GM21360 (cell line): ENCODE measurements around the gene KANSL1.
"Not testable (repeated sequence)": the region's sequence is repeated elsewhere in the genome, so short reads cannot be mapped to it uniquely, and the experiment has no call there.

Source experiments
- ATAC-seq: cut with Tn5 transposase; IDR thresholded peaks from one replicate; pipeline ENCODE4 v1.9.1; 2021; ENCODE audit warnings: mild to moderate bottlenecking, moderate library complexity; ENCODE audit not compliant: unreplicated experiment

KANSL1 gene

DNA sequence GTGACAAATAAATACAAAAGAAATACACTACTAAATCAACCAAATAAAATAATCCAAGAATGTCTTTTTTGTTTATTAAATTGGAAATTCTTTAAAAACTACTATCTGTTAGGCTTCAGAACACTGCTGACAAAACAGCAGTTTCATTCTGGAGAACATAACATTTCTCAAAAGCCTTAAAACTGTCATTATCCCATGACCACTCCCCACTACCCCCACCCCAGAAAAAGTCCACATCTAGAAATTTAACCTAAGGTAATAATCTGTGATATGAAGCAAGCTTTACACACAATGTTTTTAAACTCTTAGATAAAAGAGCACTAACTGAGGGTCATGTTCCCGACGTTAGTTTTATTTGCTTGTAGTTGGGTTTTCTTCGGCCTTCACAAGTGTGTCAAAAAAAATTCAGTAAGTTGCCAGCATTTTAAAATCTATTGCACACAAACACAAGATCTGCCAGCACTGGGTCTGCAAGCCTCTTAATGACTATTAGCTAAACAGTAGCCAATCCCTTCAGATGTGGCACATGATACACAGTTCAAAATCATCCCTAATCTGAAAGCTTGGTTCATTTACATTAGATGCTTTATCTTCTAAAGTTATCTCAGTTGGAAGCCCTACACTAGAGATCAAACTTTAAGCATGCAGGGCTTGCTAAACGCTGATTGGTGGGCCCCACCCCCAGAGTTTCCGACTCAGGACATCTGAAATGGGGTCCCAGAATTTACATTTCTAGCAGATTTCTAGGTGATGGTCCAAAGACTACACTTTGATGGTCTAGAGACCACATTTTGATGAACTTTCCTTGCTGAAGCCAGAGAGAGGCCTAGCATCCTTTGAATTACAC is 75.2 kb downstream of the KANSL1 start:
- ATAC-seq = no peak

DNA sequence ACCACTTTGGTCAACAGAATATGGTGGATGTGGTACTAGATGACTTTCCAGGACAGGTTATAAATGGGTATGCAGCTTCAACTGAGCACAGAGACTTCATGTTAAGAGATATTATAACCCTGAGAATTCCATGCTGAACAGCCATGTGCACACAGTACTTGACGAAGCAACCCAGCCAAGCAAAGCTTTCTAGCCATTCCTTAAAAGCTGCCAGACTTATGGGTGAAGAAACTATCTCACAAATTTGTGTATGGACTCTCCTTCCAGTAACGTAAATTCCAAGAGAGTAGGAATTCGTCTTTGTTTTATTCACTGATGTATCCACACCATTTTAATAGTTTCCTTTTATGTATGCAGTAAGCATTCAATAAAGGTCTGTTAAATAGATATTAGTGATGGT is 76.1 kb downstream of the KANSL1 start:
- no peak for ATAC-seq

DNA sequence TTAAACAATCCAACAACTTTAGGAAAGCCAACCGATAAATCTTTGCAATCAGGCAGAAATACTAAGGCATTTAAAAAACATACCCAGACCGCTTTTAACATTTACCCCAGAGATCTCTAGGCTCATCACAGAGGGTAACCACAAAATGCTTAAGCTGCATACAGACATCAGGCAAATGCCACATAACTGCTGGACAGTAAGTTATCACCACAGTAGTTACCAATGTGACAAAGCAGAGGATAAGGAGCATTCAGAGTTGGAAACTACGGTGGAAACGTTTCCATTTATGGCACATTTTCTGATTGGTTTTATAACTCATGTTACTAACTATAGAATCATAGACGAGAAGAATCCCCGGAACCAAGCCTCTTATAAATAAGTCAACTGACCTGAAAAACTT is 77.5 kb downstream of the KANSL1 start:
- ATAC-seq = no peak

GRCh38 chr17:46111236-46111635 is 82.0 kb downstream of the KANSL1 start:
- ATAC-seq = not testable (repeated sequence)

DNA sequence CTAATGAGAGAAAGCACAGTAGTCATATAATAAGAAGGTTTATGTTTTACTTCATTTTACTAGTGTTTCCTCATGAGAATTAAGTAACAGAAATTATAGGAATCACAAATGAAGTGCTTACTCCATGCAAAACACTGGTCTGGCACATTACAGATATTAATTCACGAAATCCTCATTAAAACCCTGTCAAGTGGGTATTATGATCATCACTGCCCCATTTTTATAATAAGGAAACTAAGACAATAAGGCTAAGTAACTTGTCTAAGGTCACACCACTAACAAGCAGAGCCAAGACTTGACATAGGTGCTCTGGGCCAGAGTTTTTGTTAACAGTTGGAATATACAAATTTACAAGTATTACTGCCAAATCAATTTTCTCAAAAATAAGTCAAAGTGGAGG is 83.0 kb downstream of the KANSL1 start:
- no peak for ATAC-seq

DNA sequence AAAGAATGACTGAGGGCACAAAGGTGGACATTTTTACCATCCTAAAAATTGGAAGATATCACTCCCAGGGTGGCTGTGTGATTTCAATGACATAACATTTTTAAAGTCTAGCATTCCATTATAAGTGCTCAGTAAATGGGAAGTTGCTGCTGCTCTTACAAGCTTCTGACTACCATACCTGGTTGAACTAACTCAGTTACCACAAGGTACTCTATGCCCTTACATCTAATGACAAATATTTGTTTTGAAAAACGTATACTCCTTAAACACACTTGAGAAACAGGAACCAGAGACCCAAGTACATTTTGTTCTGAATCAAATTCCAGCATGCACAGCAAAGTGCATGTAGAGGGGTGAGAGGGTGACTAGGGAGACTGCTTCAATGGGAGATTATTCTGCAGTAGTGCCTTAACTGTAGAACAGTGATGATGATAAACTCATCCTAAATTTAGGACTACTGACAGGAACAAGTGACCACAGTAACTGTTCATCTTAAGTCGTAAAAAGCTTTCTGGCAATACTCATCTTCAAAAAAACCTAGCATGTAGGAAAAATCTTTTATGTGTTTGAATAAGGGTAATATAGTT is 83.5 kb downstream of the KANSL1 start:
- ATAC-seq = no peak

DNA sequence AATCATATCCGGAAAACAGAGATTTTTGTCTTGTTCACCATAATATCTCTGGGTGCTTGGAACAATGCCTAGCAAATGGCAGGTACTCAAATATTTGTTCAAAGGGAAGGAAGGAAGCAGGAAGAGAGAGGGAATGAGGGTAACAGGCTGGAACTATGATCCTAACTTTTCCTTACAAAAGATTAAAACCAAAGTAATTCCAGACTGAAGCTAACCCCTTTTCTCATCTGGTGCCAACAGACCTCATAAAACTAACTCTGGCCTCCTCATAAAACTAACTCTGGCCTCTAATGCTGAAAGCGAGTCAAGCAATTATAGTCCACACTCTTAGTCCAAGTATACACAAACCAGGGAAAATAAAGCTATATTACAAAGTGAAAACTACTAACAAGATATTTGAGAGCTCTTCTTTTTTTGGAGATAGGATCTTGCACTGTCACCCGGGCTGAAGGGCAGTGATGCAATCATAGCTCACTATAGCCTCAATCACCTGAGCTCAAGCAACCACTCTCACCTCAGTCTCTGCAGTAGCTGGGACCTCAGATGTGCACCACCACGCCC is 84.6 kb downstream of the KANSL1 start:
- no peak for ATAC-seq

GRCh38 chr17:46108120-46108519 is 85.1 kb downstream of the KANSL1 start:
- ATAC-seq = no peak

DNA sequence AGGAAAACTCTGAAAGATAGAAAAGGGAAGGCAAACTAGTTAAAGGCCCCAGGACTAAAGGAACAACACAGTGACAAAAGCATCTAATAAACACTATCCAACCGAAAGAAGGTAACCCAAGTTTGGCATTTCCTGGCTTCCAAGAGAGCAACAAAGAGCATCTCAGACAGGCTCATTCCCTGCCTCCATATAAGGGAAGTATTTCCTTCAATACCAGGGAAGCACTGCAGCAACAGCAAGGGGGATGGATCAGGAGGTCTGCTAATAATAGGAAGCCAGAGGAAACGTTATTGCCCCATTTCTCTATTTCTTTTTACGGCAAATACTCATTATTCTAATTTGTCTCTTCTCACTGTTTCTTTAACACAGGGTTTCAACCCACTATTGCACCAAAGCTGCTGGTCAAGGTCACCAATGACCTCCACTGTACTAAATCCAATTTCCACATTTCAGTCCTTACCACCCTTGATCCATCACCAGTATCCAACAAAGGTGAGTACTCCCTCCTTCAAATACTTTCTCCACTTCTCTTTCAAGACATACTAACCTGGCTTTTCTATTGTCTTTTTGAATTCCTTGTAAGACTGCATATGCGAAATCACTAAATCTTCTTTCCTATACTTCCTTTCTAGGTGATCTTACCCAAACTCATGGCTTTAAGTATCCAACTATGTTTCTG is 86.1 kb downstream of the KANSL1 start:
- ATAC-seq = no peak

DNA sequence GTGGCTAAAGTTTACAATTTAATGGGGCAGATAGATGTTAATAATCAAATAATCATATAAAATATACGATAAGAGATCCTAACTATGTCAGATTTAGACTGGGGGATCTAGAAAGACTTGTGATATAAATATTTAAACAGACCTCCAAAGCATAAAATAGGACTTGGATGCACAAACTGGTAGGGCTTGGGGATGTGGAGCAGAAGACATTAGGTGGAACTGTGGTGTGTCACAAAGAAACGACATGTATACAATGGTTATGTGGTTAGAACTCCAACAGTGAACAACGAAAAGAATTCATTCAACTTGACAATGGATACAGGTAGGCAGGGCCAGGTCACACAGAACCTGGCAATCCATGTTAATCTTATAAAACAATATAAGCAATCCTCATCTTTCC is 90.4 kb downstream of the KANSL1 start:
- ATAC-seq = not testable (repeated sequence)

DNA sequence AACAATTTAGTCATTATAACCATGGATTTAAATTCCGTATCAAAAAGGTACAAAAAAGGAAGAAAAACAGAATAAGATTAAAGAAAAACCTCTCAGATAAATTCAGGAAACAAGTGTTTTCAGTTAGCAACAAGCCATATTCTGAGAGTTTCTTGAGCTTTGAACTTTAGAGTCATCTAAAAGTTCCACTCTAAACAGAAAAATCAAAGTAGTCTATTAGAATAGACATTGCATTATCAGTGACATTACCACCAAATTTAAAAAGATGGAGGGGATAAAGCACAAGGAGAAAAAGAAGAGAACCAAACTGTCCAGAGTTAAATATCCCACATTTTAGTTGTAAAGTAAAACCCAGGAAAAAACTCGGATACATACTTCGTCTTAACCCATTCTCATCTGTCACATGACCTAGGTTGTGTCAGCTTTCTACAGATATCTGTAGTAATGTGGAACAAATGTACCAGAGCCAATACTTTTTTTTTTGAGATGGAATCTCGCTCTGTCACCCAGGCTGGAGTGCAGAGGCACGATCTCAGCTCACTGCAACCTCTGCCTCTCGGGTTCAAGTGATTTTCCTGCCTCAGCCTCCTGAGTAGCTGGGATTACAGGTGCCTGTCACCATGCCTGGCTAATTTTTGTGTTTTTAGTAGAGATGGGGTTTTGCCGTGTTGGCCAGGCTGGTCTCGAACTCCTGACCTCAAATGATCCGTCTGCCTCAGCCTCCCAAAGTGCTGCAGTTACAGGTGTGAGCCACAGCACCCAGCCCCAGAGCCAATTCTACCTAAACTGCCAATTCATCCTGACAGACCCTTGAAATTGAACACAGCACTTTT is 91.2 kb downstream of the KANSL1 start:
- ATAC-seq = not testable (repeated sequence)

DNA sequence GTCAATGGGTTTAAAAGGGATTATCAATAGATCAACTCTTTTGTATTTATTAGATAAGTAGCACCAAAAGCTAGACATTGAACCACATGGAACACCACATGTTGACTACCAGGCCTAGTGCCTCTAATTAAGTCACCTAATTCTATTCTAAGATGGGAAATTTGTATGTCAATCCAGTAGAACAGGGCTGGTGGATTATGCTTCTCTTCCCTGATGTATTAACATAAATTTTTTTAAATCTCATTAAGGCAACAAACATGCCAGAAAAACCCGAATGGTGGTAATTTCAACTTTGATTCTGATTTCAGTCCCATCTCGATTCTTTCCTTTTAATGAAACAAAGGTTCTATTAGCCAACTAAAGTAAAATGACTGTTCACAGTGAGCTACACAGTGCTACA is 92.6 kb downstream of the KANSL1 start:
- no peak for ATAC-seq

DNA sequence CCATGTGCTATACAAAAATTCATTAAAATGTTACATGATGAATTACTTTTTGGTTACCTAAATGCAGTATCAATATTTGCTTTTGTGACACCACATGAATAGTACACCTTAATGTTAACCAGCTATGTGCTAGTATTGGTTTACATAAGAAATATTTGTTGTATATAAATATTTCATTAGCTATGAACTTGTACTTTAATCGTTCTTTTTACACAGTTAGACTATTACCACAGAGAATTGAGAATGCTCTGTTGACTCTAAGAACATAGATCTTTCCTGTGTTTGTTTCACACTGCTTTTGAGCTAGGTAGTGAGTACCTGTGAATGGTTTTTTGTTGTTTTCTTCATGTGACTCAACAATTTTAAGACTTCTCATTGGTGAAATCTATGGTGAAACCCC is 93.4 kb downstream of the KANSL1 start:
- ATAC-seq = no peak

DNA sequence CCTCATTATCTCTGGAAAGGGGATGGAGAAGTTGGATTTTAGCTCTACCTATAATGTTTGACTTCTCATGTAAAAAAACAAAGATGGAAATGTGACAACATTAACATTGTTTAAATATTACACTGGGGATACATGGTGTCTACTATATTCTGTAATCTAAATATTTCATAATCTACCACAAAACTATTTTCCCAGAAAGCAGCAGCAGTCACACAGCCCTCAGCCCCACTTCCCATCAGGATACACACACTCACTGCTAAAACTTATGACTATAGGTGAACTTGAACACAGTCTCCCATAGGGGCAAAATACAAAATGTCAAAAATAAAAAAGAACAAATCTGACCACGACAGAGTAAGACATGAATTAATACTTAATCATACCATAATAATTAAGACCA is 95.7 kb downstream of the KANSL1 start:
- ATAC-seq = no peak

- no peak for ATAC-seq
Measured at GRCh38 chr17:46092991-46093390, 100.2 kb downstream of the KANSL1 start.

DNA sequence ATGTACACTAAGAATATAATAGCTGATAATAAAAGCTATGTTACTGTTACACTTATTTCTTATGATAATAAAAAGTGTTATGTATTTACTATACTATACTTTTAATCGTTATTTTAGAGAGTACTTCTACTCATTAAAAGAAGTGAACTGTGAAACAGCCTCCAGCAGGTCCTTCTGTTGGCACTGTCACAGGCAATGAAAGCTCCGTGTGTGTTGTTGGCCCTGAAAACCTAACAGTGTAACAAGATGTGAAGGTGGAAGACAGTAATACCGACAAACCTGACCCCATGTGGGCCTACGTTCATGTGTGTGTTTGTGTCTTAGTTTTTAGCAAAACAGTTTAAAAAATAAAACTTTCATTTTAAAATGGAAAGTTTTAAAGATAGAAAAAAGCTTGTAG is 102.4 kb downstream of the KANSL1 start:
- no peak for ATAC-seq

- ATAC-seq = no peak
Measured at GRCh38 chr17:46089389-46089965, 103.8 kb downstream of the KANSL1 start.

DNA sequence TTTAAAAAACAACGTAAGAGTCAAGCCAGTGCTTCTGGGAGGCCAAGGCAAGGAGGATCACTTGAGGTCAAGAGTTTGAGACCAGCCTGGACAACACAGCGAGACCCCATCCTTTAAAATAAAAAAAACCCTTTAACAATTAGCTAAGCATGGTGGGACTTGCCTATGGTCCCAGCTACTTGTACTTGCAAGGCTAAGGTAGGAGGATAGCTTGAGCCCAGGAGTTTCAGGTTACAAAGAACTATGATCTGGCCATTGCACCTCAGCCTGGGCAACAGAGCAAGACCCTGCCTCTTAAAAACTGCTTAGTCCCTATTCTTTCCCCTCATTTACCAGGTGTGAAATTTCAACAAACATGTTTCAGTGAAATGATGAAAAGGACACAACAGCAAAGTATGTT is 104.6 kb downstream of the KANSL1 start:
- ATAC-seq = no peak

- not testable (repeated sequence) for ATAC-seq
Measured at GRCh38 chr17:46087871-46088270, 105.4 kb downstream of the KANSL1 start.

DNA sequence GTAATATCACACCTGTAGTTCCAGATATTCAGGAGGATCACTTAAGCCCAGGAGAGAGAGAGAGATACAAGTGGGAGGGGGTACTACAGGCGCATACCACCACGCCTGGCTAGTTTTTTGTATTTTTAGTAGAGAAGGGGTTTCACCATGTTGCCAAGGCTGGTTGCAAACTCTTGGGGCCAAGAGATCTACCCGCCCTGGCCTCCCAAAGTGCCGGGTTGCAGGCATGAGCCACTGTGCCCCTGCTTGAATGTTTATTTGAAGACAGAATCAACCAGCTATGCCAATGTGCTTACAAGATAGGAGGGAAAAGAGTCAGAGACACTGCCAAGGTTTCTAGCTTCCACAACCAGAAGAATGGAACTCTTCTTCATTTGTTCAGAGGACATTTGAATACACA is 106.4 kb downstream of the KANSL1 start:
- no peak for ATAC-seq
